ENCODE measurements around the gene GULP1. TPM values are rescaled to one million over a fixed set of nuclear protein-coding genes. Genes with fewer than 3 reads are reported as not detected.

Gene GULP1
- total RNA-seq, 2 experiments from 2014 or later: not detected

- no peak overlapping the region for H3K4me3 Mint-ChIP-seq
- no peaks in the 10 kb centered on the region for H3K4me1 Mint-ChIP-seq (ENCODE audit: low read depth)
- ChIA-PET CTCF (no interaction called here), POLR2A (no interaction called here)
- intact Hi-C loops (cut with micrococcal nuclease): no loop called here
- ATAC-seq (no peak), DNase-seq (no peak)
- H3K9me3 Mint-ChIP-seq: no peaks in the 10 kb centered on the region
- no peaks in the 10 kb centered on the region for H3K27me3 Mint-ChIP-seq
- TF ChIP-seq CTCF (IDR thresholded peaks at IDR 0.05): no peak
- no peak overlapping the region for H3K27ac Mint-ChIP-seq
- H3K36me3 Mint-ChIP-seq (ENCODE audit: low read depth): no peaks in the 10 kb centered on the region
Observed at GRCh38 chr2:188576006-188576405, 284.3 kb downstream of the GULP1 start.

GRCh38 chr2:188576651-188577050 is 285.0 kb downstream of the GULP1 start:
- POLR2A ChIA-PET: no interaction called here
- intact Hi-C loops (cut with micrococcal nuclease): no loop called here
- TF ChIP-seq CTCF (IDR thresholded peaks at IDR 0.05): no peak
- CTCF ChIA-PET: no interaction called here
- no peaks in the 10 kb centered on the region for H3K27me3 Mint-ChIP-seq
- H3K36me3 Mint-ChIP-seq (ENCODE audit: low read depth): no peaks in the 10 kb centered on the region
- DNase-seq: no peak
- no peak overlapping the region for H3K4me3 Mint-ChIP-seq
- ATAC-seq: no peak
- H3K27ac Mint-ChIP-seq: no peak overlapping the region
- H3K4me1 Mint-ChIP-seq (ENCODE audit: low read depth): no peaks in the 10 kb centered on the region
- no peaks in the 10 kb centered on the region for H3K9me3 Mint-ChIP-seq

- no peaks in the 10 kb centered on the region for H3K27me3 Mint-ChIP-seq
- TF ChIP-seq CTCF (IDR thresholded peaks at IDR 0.05): no peak
- H3K36me3 Mint-ChIP-seq (ENCODE audit: low read depth): no peaks in the 10 kb centered on the region
- CTCF ChIA-PET: no interaction called here
- ATAC-seq (no peak), DNase-seq (no peak)
- H3K4me1 Mint-ChIP-seq (ENCODE audit: low read depth): no peaks in the 10 kb centered on the region
- intact Hi-C loops (cut with micrococcal nuclease): no loop called here
- no peaks in the 10 kb centered on the region for H3K9me3 Mint-ChIP-seq
- POLR2A ChIA-PET: no interaction called here
- H3K4me3 Mint-ChIP-seq: no peak overlapping the region
- no peak overlapping the region for H3K27ac Mint-ChIP-seq
Observed at GRCh38 chr2:188577231-188577630, 285.6 kb downstream of the GULP1 start.

- POLR2A ChIA-PET: no interaction called here
- Mint-ChIP-seq H3K27me3 (no peaks in the 10 kb centered on the region), H3K4me1 (ENCODE audit: low read depth) (no peaks in the 10 kb centered on the region), H3K4me3 (no peak overlapping the region), H3K36me3 (ENCODE audit: low read depth) (no peaks in the 10 kb centered on the region), H3K9me3 (no peaks in the 10 kb centered on the region), H3K27ac (no peak overlapping the region)
- DNase-seq (no peak), ATAC-seq (no peak)
- intact Hi-C loops (cut with micrococcal nuclease): no loop called here
- no peak for TF ChIP-seq CTCF (IDR thresholded peaks at IDR 0.05)
- CTCF ChIA-PET: no interaction called here
Observed at GRCh38 chr2:188580738-188581137, 289.1 kb downstream of the GULP1 start.

- no peak overlapping the region for H3K27ac Mint-ChIP-seq
- no peaks in the 10 kb centered on the region for H3K27me3 Mint-ChIP-seq
- H3K36me3 Mint-ChIP-seq (ENCODE audit: low read depth): no peaks in the 10 kb centered on the region
- ChIA-PET CTCF (no interaction called here), POLR2A (no interaction called here)
- DNase-seq: no peak
- H3K4me3 Mint-ChIP-seq: no peak overlapping the region
- ATAC-seq: no peak
- no peaks in the 10 kb centered on the region for H3K9me3 Mint-ChIP-seq
- no peaks in the 10 kb centered on the region for H3K4me1 Mint-ChIP-seq (ENCODE audit: low read depth)
- intact Hi-C loops (cut with micrococcal nuclease): no loop called here
- no peak for TF ChIP-seq CTCF (IDR thresholded peaks at IDR 0.05)
Observed at GRCh38 chr2:188582211-188582610, 290.5 kb downstream of the GULP1 start.
